ENCODE measurements around the gene HPN. TPM values are rescaled to one million over a fixed set of nuclear protein-coding genes. Genes with fewer than 3 reads are reported as not detected.
"Not testable (repeated sequence)": the region's sequence is repeated elsewhere in the genome, so short reads cannot be mapped to it uniquely, and the experiment has no call there.

The HPN gene
- total and polyA plus RNA-seq, 7 experiments from 2014 or later = not detected

DNA sequence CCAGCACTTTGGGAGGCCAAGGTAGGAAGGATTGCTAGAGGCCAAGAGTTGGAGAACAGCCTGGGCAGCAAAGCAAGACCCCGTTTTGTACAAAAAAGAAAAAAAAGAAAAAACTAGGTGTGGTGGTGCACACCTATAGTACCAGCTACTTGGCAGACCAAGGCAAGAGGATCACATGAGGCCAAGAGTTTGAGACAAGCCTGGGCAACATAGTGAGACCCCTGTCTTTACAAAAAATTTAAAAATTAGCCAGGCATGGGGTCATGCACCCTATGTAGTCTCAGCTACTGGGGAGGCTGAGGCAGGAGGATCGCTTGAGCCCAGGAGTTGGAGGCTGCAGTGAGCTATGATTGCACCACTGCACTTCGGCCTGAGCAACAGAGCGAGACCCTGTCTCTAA, 26.7 kb upstream of the HPN start:
- Mint-ChIP-seq H3K27ac (peak overlapping the region; percentile 83 to 99 (median 96)), H3K36me3 (peaks cover 9 to 55% (median 32%) of the 10 kb centered on the region in 5 donors), H3K4me1 (peaks cover 47 to 77% (median 65%) of the 10 kb centered on the region in 7 donors), H3K4me3 (peak overlapping the region; percentile 73 to 94 (median 86))
- not testable (repeated sequence) for H3K9me3 Mint-ChIP-seq; H3K27me3 ChIP-seq (ENCODE audit: control insufficient read depth in 2 of 2, insufficient read depth in 2 of 2, low read length in 2 of 2); DNase-seq; H3K9me3 ChIP-seq (ENCODE audit: control insufficient read depth in 2 of 3, low read length in 3 of 3); H3K27me3 Mint-ChIP-seq; ATAC-seq
- ChIA-PET CTCF (interaction anchor here (0.7 to 8.6 kb wide), 12 partner anchors 12 to 243 kb away, joined by 3 to 138 read pairs (median 4); partner anchors contain the start of gene GRAMD1A), POLR2A (interaction anchor here (0.6 to 11.9 kb wide), 21 partner anchors 8 to 1980 kb away, joined by 3 to 237 read pairs (median 4); partner anchors contain the start of genes FXYD5, GRAMD1A, SCN1B and ZNF30)
- Histone ChIP-seq H3K4me3 (ENCODE audit: low read length) (peak overlapping the region; percentile 11), H3K27ac (ENCODE audit: low read depth, low read length) (peak overlapping the region; percentile 75), H3K36me3 (ENCODE audit: control insufficient read depth in 2 of 3, insufficient read depth in 3 of 3, low read length in 3 of 3) (peaks cover 8 to 71% (median 38%) of the 10 kb centered on the region in 3 experiments), H3K4me1 (ENCODE audit: control insufficient read depth in 2 of 2, insufficient read depth in 2 of 2, low read length in 2 of 2) (peaks cover 57 to 59% of the 10 kb centered on the region in 2 donors)
- intact Hi-C loops (cut with micrococcal nuclease) = loop anchor here in 1 of 2 donors (1.0 to 5.0 kb wide), 7 partner anchors 13 to 375 kb away; partner anchors contain the start of genes SCN1B, ZNF181 and ZNF599

GRCh38 chr19:35015270-35015953, 26.1 kb upstream of the HPN start:
- no peaks in the 10 kb centered on the region for H3K27me3 ChIP-seq (ENCODE audit: control insufficient read depth in 2 of 2, insufficient read depth in 2 of 2, low read length in 2 of 2)
- ATAC-seq (no peak), DNase-seq (no peak)
- H3K4me3 ChIP-seq (ENCODE audit: low read length) = no peak overlapping the region
- Mint-ChIP-seq H3K27ac (peak overlapping the region in 8 of 9 donors; percentile 87 to 99 (median 96)), H3K4me3 (peak overlapping the region in 6 of 10 donors; percentile 9 to 94 (median 88)), H3K9me3 (peaks cover 0 to 4% (median 0%) of the 10 kb centered on the region in 11 donors), H3K36me3 (peaks cover 7 to 57% (median 30%) of the 10 kb centered on the region in 5 donors), H3K27me3 (no peaks in the 10 kb centered on the region), H3K4me1 (peaks cover 47 to 76% (median 62%) of the 10 kb centered on the region in 7 donors)
- peaks cover 55 to 58% of the 10 kb centered on the region in 2 donors for H3K4me1 ChIP-seq (ENCODE audit: control insufficient read depth in 2 of 2, insufficient read depth in 2 of 2, low read length in 2 of 2)
- no peaks in the 10 kb centered on the region for H3K9me3 ChIP-seq (ENCODE audit: control insufficient read depth in 2 of 3, low read length in 3 of 3)
- peaks cover 14 to 71% (median 34%) of the 10 kb centered on the region in 3 experiments for H3K36me3 ChIP-seq (ENCODE audit: control insufficient read depth in 2 of 3, insufficient read depth in 3 of 3, low read length in 3 of 3)
- ChIA-PET CTCF (interaction anchor here (1.2 to 8.6 kb wide), 5 partner anchors 15 to 176 kb away, joined by 3 to 138 read pairs (median 12); partner anchors contain the start of gene GRAMD1A), POLR2A (interaction anchor here (0.6 to 11.9 kb wide), 11 partner anchors 12 to 1981 kb away, joined by 3 to 237 read pairs (median 8); partner anchors contain the start of genes GRAMD1A, SCN1B and ZNF792)
- peak overlapping the region; percentile 75 for H3K27ac ChIP-seq (ENCODE audit: low read depth, low read length)
- intact Hi-C loops (cut with micrococcal nuclease) = no loop called here

DNA sequence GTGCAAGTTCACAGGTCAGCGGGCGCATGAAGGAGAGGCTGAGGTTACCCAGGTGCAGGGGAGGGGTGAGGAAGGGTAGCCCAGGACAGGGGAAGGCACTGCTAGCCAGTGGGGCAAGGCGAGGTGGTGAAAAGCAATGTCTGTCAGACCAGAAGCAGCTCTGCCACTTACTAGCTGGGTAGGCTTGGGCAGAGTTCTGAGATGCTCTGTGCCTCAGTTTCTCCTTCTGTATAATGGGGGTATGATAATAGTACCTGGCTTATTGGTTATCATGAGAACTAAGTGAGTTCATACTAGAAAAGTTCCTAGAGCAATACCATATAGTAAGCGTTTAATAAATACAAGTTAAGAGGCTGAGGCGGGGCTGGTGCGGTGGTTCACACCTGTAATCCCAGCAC, 25.6 kb upstream of the HPN start:
- H3K36me3 ChIP-seq (ENCODE audit: control insufficient read depth in 2 of 3, insufficient read depth in 3 of 3, low read length in 3 of 3) = peaks cover 19 to 71% (median 37%) of the 10 kb centered on the region in 3 experiments
- H3K4me3 Mint-ChIP-seq = peak overlapping the region in 3 of 10 donors; percentile 9 to 43 (median 19)
- POLR2A ChIA-PET = interaction anchor here (1.2 to 11.9 kb wide), 4 partner anchors 17 to 52 kb away, joined by 4 to 237 read pairs (median 84); partner anchors contain the start of genes GRAMD1A and ZNF792

DNA sequence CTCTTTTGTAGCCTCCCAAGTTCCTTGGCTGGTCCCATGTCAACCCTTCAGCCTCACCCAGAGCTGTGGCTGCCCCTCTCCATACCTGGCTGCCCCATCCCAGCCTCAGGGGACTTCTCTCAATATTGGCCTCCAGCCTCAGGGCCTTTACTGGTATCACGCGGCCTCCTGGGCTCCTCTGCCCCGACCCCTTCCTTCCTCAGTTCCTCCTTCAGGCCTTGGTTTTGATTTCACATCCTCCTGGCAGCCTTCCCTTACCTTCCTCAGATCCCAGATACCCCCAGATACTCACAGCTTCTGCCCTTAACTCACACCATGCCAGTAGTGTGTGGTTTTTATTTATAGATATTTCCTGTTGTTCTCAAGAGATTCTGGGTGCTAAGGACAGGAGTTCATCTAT, 24.0 kb upstream of the HPN start:
- DNase-seq (no peak), ATAC-seq (no peak)
- intact Hi-C loops (cut with micrococcal nuclease) = no loop called here
- Mint-ChIP-seq H3K4me3 (peak overlapping the region in 2 of 10 donors; percentile 4 to 23), H3K27ac (peak overlapping the region in 8 of 9 donors; percentile 78 to 92 (median 85)), H3K4me1 (peaks cover 29 to 55% (median 50%) of the 10 kb centered on the region in 7 donors), H3K9me3 (peaks cover 0 to 4% (median 0%) of the 10 kb centered on the region in 11 donors), H3K36me3 (peaks cover 5 to 54% (median 35%) of the 10 kb centered on the region in 5 donors), H3K27me3 (no peaks in the 10 kb centered on the region)
- ChIA-PET CTCF (interaction anchor here (0.6 to 1.0 kb wide), 2 partner anchors 32 to 377 kb away, joined by 3 to 6 read pairs; no protein-coding TSS in a partner anchor), POLR2A (interaction anchor here (0.6 to 11.9 kb wide), 5 partner anchors 9 to 143 kb away, joined by 3 to 237 read pairs (median 3); partner anchors contain the start of gene GRAMD1A)
- H3K36me3 ChIP-seq (ENCODE audit: control insufficient read depth in 2 of 3, insufficient read depth in 3 of 3, low read length in 3 of 3) = peaks cover 21 to 72% (median 49%) of the 10 kb centered on the region in 3 experiments
- H3K9me3 ChIP-seq (ENCODE audit: control insufficient read depth in 2 of 3, low read length in 3 of 3) = no peaks in the 10 kb centered on the region
- no peaks in the 10 kb centered on the region for H3K27me3 ChIP-seq (ENCODE audit: control insufficient read depth in 2 of 2, insufficient read depth in 2 of 2, low read length in 2 of 2)
- peak overlapping the region; percentile 46 for H3K27ac ChIP-seq (ENCODE audit: low read depth, low read length)
- H3K4me3 ChIP-seq (ENCODE audit: low read length) = no peak overlapping the region
- peaks cover 34 to 37% of the 10 kb centered on the region in 2 donors for H3K4me1 ChIP-seq (ENCODE audit: control insufficient read depth in 2 of 2, insufficient read depth in 2 of 2, low read length in 2 of 2)

More for the DNA sequence above, 25.6 kb upstream of the HPN start:
- peaks cover 5 to 57% (median 33%) of the 10 kb centered on the region in 5 donors for H3K36me3 Mint-ChIP-seq
- H3K27ac Mint-ChIP-seq = peak overlapping the region in 8 of 9 donors; percentile 76 to 98 (median 92)
- DNase-seq = no peak
- Histone ChIP-seq H3K27ac (ENCODE audit: low read depth, low read length) (peak overlapping the region; percentile 75), H3K27me3 (ENCODE audit: control insufficient read depth in 2 of 2, insufficient read depth in 2 of 2, low read length in 2 of 2) (no peaks in the 10 kb centered on the region), H3K9me3 (ENCODE audit: control insufficient read depth in 2 of 3, low read length in 3 of 3) (no peaks in the 10 kb centered on the region), H3K4me1 (ENCODE audit: control insufficient read depth in 2 of 2, insufficient read depth in 2 of 2, low read length in 2 of 2) (peaks cover 50 to 53% of the 10 kb centered on the region in 2 donors), H3K4me3 (ENCODE audit: low read length) (no peak overlapping the region)
- H3K9me3 Mint-ChIP-seq = peaks cover 0 to 4% (median 0%) of the 10 kb centered on the region in 11 donors
- intact Hi-C loops (cut with micrococcal nuclease) = no loop called here
- H3K27me3 Mint-ChIP-seq = no peaks in the 10 kb centered on the region
- CTCF ChIA-PET = interaction anchor here (1.1 kb wide), 1 partner anchor 28 kb away, joined by 3 read pairs; no protein-coding TSS in a partner anchor
- peaks cover 43 to 70% (median 63%) of the 10 kb centered on the region in 7 donors for H3K4me1 Mint-ChIP-seq
- ATAC-seq = no peak

- Mint-ChIP-seq H3K4me3 (no peak overlapping the region), H3K9me3 (peaks cover 0 to 4% (median 0%) of the 10 kb centered on the region in 11 donors), H3K4me1 (peaks cover 20 to 46% (median 41%) of the 10 kb centered on the region in 7 donors), H3K27me3 (no peaks in the 10 kb centered on the region), H3K27ac (peak overlapping the region in 8 of 9 donors; percentile 78 to 89 (median 82)), H3K36me3 (peaks cover 5 to 53% (median 35%) of the 10 kb centered on the region in 5 donors)
- Histone ChIP-seq H3K27ac (ENCODE audit: low read depth, low read length) (peak overlapping the region; percentile 50), H3K4me1 (ENCODE audit: control insufficient read depth in 2 of 2, insufficient read depth in 2 of 2, low read length in 2 of 2) (peaks cover 26 to 28% of the 10 kb centered on the region in 2 donors), H3K9me3 (ENCODE audit: control insufficient read depth in 2 of 3, low read length in 3 of 3) (no peaks in the 10 kb centered on the region), H3K27me3 (ENCODE audit: control insufficient read depth in 2 of 2, insufficient read depth in 2 of 2, low read length in 2 of 2) (no peaks in the 10 kb centered on the region), H3K4me3 (ENCODE audit: low read length) (no peak overlapping the region), H3K36me3 (ENCODE audit: control insufficient read depth in 2 of 3, insufficient read depth in 3 of 3, low read length in 3 of 3) (peaks cover 21 to 81% (median 51%) of the 10 kb centered on the region in 3 experiments)
- no peak for DNase-seq
- POLR2A ChIA-PET = interaction anchor here (1.1 to 11.9 kb wide), 3 partner anchors 10 to 19 kb away, joined by 3 to 237 read pairs (median 15); partner anchors contain the start of gene GRAMD1A
- ATAC-seq = no peak
- intact Hi-C loops (cut with micrococcal nuclease) = no loop called here
- CTCF ChIA-PET = no interaction called here
Observed at GRCh38 chr19:35018379-35018778, 23.1 kb upstream of the HPN start.

- Mint-ChIP-seq H3K27me3 (no peaks in the 10 kb centered on the region), H3K4me3 (no peak overlapping the region), H3K4me1 (peaks cover 13 to 38% (median 33%) of the 10 kb centered on the region in 7 donors), H3K27ac (peak overlapping the region in 4 of 9 donors; percentile 46 to 86 (median 80)), H3K9me3 (peaks cover 0 to 4% (median 0%) of the 10 kb centered on the region in 11 donors), H3K36me3 (peaks cover 5 to 54% (median 35%) of the 10 kb centered on the region in 5 donors)
- H3K27ac ChIP-seq (ENCODE audit: low read depth, low read length) = peak overlapping the region; percentile 50
- intact Hi-C loops (cut with micrococcal nuclease) = no loop called here
- H3K9me3 ChIP-seq (ENCODE audit: control insufficient read depth in 2 of 3, low read length in 3 of 3) = no peaks in the 10 kb centered on the region
- no peaks in the 10 kb centered on the region for H3K27me3 ChIP-seq (ENCODE audit: control insufficient read depth in 2 of 2, insufficient read depth in 2 of 2, low read length in 2 of 2)
- DNase-seq (no peak), ATAC-seq (no peak)
- H3K4me3 ChIP-seq (ENCODE audit: low read length) = no peak overlapping the region
- peaks cover 21 to 88% (median 58%) of the 10 kb centered on the region in 3 experiments for H3K36me3 ChIP-seq (ENCODE audit: control insufficient read depth in 2 of 3, insufficient read depth in 3 of 3, low read length in 3 of 3)
- CTCF ChIA-PET = interaction anchor here (0.5 kb wide), 1 partner anchor 98 kb away, joined by 4 read pairs; no protein-coding TSS in a partner anchor
- POLR2A ChIA-PET = interaction anchor here (11.9 kb wide), 1 partner anchor 20 kb away, joined by 237 read pairs; the partner anchor contains the start of gene GRAMD1A
- H3K4me1 ChIP-seq (ENCODE audit: control insufficient read depth in 2 of 2, insufficient read depth in 2 of 2, low read length in 2 of 2) = peaks cover 18 to 21% of the 10 kb centered on the region in 2 donors
Observed at GRCh38 chr19:35019144-35019543, 22.4 kb upstream of the HPN start.
